Gastroesophageal sphincter (tissue), 4 donors: Measurements from ENCODE around the gene NOP16. TPM values are rescaled to one million over a fixed set of nuclear protein-coding genes. Genes with fewer than 3 reads are reported as not detected.

Source experiments
- ATAC-seq: fragments of 150-250 bp; one replicate; pipeline ENCODE4 v1.9.1; 2016; ENCODE audit warnings: mild to moderate bottlenecking, moderate library complexity
- H3K27ac ChIP-seq, 4 donors: fragments of 200-600 bp; sonication (generic) in 3 of 4; 1 replicate in 3 of 4; 2 replicates in 1 of 4; pipeline ENCODE4 v1.5.1; 2016 to 2019
- H3K27me3 ChIP-seq: fragments of 200-600 bp; sonication (generic); one replicate; pipeline ENCODE4 v1.5.1; 2019
- H3K36me3 ChIP-seq, 2 donors: fragments of 200-600 bp; sonication (generic); one replicate each; pipeline ENCODE4 v1.5.1; 2019; ENCODE audit warnings: control low read depth in 1 of 2
- H3K4me1 ChIP-seq, 3 donors: fragments of 200-600 bp; sonication (generic); 1 replicate in 2 of 3; 2 replicates in 1 of 3; pipeline ENCODE4 v1.5.1; 2016 to 2019; ENCODE audit warnings: control low read depth in 2 of 3
- H3K4me3 ChIP-seq, 2 donors: fragments of 200-600 bp; sonication (generic); one replicate each; pipeline ENCODE4 v1.5.1; 2019; ENCODE audit warnings: mild to moderate bottlenecking in 1 of 2, moderate library complexity in 1 of 2
- H3K9me3 ChIP-seq, 3 donors: fragments of 200-600 bp; sonication (generic); one replicate each; pipeline ENCODE4 v1.5.1; 2017 to 2019; ENCODE audit warnings: control low read depth in 2 of 3
- CTCF ChIP-seq, 4 experiments: fragments of 200-600 bp in 2 of 4; fragments of 450-650 bp in 2 of 4; sonication (generic) in 1 of 4; IDR thresholded peaks; one replicate each; pipeline ENCODE4 v1.5.1; 2017 to 2019; ENCODE audit warnings: antibody characterized with exemption in 4 of 4, mild to moderate bottlenecking in 2 of 4, moderate library complexity in 2 of 4
- EP300 ChIP-seq: sonication (generic); formaldehyde crosslinking; IDR thresholded peaks from one replicate; pipeline ENCODE4 v1.6.1; 2017; ENCODE audit warnings: antibody characterized with exemption, mild to moderate bottlenecking
- POLR2A ChIP-seq, 2 donors: fragments of 450-650 bp; IDR thresholded peaks; one replicate each; pipeline ENCODE4 v1.6.1; 2017; ENCODE audit warnings: antibody characterized with exemption in 2 of 2, mild to moderate bottlenecking in 2 of 2, moderate library complexity in 1 of 2
- POLR2AphosphoS5 ChIP-seq: sonication (generic); formaldehyde crosslinking; IDR thresholded peaks from one replicate; pipeline ENCODE4 v1.6.1; 2017; ENCODE audit warnings: antibody characterized with exemption
- WGBS, 2 donors: methylation state at CpG; one replicate each; pipeline ENCODE4 v1.1.5; 2018; ENCODE audit warnings: low coverage in 1 of 2; 5-methylcytosine and 5-hydroxymethylcytosine counted together
- total RNA-seq, 4 donors: library from RNA; depleted of rRNA; stranded (reverse); fragments of >200 nt; gene quantifications; one replicate each; pipeline ENCODE4 v1.1.0, GENCODE V29; 2016

NOP16 gene
- total RNA-seq, 4 donors from 2014 or later = 9.1 to 22.3 (median 14.3) TPM

GRCh38 chr5:176373100-176373818, 15.1 kb downstream of the NOP16 start:
- TF ChIP-seq EP300 (no peak), CTCF (IDR thresholded peaks at IDR 0.05) (no peak), POLR2AphosphoS5 (no peak), POLR2A (IDR thresholded peaks at IDR 0.05) (no peak)
- Histone ChIP-seq H3K27ac (peak overlapping the region in 3 of 4 donors; percentile 14 to 53 (median 42)), H3K36me3 (peaks cover 0 to 46% of the 10 kb centered on the region in 2 donors), H3K27me3 (no peaks in the 10 kb centered on the region), H3K4me1 (peaks cover 0 to 23% (median 0%) of the 10 kb centered on the region in 3 donors), H3K9me3 (no peaks in the 10 kb centered on the region), H3K4me3 (no peak overlapping the region)
- WGBS, 2 donors = 56 to 60% methylated on average over 5 to 7 of the region's 7 CpGs
- no peak for ATAC-seq

GRCh38 chr5:176371621-176372539, 16.5 kb downstream of the NOP16 start:
- H3K27ac ChIP-seq = peak overlapping the region in 2 of 4 donors; percentile 42 to 53
- peaks cover 0 to 59% of the 10 kb centered on the region in 2 donors for H3K36me3 ChIP-seq
- ATAC-seq = no peak
- WGBS, 2 donors = 70 to 93% methylated on average over 2 to 8 of the region's 13 CpGs
- TF ChIP-seq EP300 (no peak), CTCF (IDR thresholded peaks at IDR 0.05) (no peak), POLR2A (IDR thresholded peaks at IDR 0.05) (no peak), POLR2AphosphoS5 (no peak)
- H3K4me1 ChIP-seq = peaks cover 0 to 32% (median 0%) of the 10 kb centered on the region in 3 donors
- H3K9me3 ChIP-seq = no peaks in the 10 kb centered on the region
- no peaks in the 10 kb centered on the region for H3K27me3 ChIP-seq
- no peak overlapping the region for H3K4me3 ChIP-seq

GRCh38 chr5:176369934-176370711, 18.3 kb downstream of the NOP16 start:
- no peak for ATAC-seq
- Histone ChIP-seq H3K27me3 (no peaks in the 10 kb centered on the region), H3K4me1 (peaks cover 0 to 44% (median 4%) of the 10 kb centered on the region in 3 donors), H3K36me3 (peaks cover 0 to 53% of the 10 kb centered on the region in 2 donors), H3K27ac (no peak overlapping the region), H3K4me3 (no peak overlapping the region), H3K9me3 (no peaks in the 10 kb centered on the region)
- WGBS, 2 donors = 79 to 90% methylated on average over 7 to 8 of the region's 8 CpGs
- TF ChIP-seq CTCF (IDR thresholded peaks at IDR 0.05) (no peak), POLR2A (IDR thresholded peaks at IDR 0.05) (no peak), POLR2AphosphoS5 (no peak), EP300 (no peak)

GRCh38 chr5:176368726-176369125, 19.7 kb downstream of the NOP16 start:
- WGBS, 2 donors = 92% methylated on average over 5 of the region's 13 CpGs; no CpG with 5 or more reads in 1 of the 2 donors
- no peak for TF ChIP-seq CTCF (IDR thresholded peaks at IDR 0.05)
- H3K36me3 ChIP-seq = peaks cover 0 to 53% of the 10 kb centered on the region in 2 donors
- peaks cover 0 to 49% (median 4%) of the 10 kb centered on the region in 3 donors for H3K4me1 ChIP-seq
- no peaks in the 10 kb centered on the region for H3K27me3 ChIP-seq
- no peak overlapping the region for H3K4me3 ChIP-seq
- H3K9me3 ChIP-seq = no peaks in the 10 kb centered on the region
- ATAC-seq = no peak
- H3K27ac ChIP-seq = no peak overlapping the region
